Measurements from ENCODE around the gene HECTD2.

GRCh38 chr10:91557651-91558111 lies 147.5 kb downstream of the HECTD2 start:
- no peak for TF ChIP-seq CTCF (IDR thresholded peaks at IDR 0.05)
- no peak for TF ChIP-seq POLR2A (IDR thresholded peaks at IDR 0.05)
